ENCODE data around the gene SVOP. TPM values are rescaled to one million over a fixed set of nuclear protein-coding genes. Genes with fewer than 3 reads are reported as not detected.

Gene SVOP
- total and polyA plus RNA-seq, 2 of the 4 experiments (the other 2 are of a cell fraction), result not detected

DNA sequence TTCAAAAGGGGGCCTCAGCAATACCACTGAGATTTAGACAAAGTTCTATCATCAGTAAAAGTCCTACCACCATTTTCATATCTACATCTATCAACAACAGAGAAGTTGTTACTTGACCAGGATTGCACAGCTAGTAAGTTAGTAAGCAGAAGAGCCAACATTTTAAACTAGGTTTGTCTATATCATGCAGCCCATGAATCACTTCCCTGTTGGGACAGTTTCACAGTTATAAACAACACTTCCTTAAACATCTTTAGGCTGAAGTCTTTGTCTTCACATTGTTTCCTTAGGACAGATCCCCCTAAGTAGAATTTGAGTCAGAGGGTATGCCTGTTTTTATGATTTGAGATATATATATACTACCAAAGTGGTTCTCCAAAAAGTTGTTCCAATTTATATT, 72.5 kb downstream of the SVOP start:
- dilution Hi-C loops (cut with HindIII; ENCODE audit: low sequenced_read_pairs, unreplicated experiment), result no loop called here
- ATAC-seq (ENCODE audit: low read depth), result no peak

More for the DNA sequence above, 72.5 kb downstream of the SVOP start:
- peaks cover 4% of the 10 kb centered on the region for H3K27me3 ChIP-seq (ENCODE audit: control insufficient read depth, insufficient read depth, low read length)
- no peak overlapping the region for H4K8ac ChIP-seq (ENCODE audit: low read depth in 2 of 2, low read length in 2 of 2)
- no peak overlapping the region for H3K9ac ChIP-seq (ENCODE audit: low read depth, low read length)
- H3K36me3 ChIP-seq (ENCODE audit: control insufficient read depth, insufficient read depth, low read length), result no peaks in the 10 kb centered on the region
- no peak for DNase-seq
- H2BK120ac ChIP-seq (ENCODE audit: low read depth, low read length), result no peak overlapping the region
- no peak overlapping the region for H3K56ac ChIP-seq (ENCODE audit: extremely low read depth, insufficient read depth, low read length)
- no peak overlapping the region for H3K4ac ChIP-seq (ENCODE audit: low read depth, low read length)
- no peaks in the 10 kb centered on the region for H4K20me1 ChIP-seq (ENCODE audit: insufficient read depth, low read length)
- H3K14ac ChIP-seq (replicated peaks; ENCODE audit: low read depth, low read length), result no peak overlapping the region
- H2AK9ac ChIP-seq (replicated peaks; ENCODE audit: low read depth, low read length, poor library complexity), result no peak overlapping the region
- intact Hi-C loops (cut with micrococcal nuclease) (no loop called here), in situ Hi-C loops (cut with MboI; ENCODE audit: low sequenced_read_pairs) (no loop called here)
- H3K27ac ChIP-seq (ENCODE audit: insufficient read depth, low read length), result no peak overlapping the region
- no peak overlapping the region for H2BK20ac ChIP-seq (ENCODE audit: low read depth, low read length)
- H4K5ac ChIP-seq (ENCODE audit: low read depth, low read length), result no peak overlapping the region
- H2BK5ac ChIP-seq (ENCODE audit: low read depth, low read length, poor library complexity, severe bottlenecking), result no peak overlapping the region
- H3K9me1 ChIP-seq (ENCODE audit: insufficient read depth, low read length), result no peaks in the 10 kb centered on the region; the same call in 1 of the 2 replicates
- CTCF ChIA-PET, result interaction anchor here (2.2 kb wide), 1 partner anchor 145 kb away, joined by 11 read pairs; no protein-coding TSS in a partner anchor
- POLR2A ChIA-PET (ENCODE audit: unreplicated experiment), result no interaction called here
- no peak overlapping the region for H3K4me2 ChIP-seq (ENCODE audit: low read depth, low read length)
- no peak overlapping the region for H3K4me3 ChIP-seq (ENCODE audit: insufficient read depth, low read depth, low read length)
- H2BK15ac ChIP-seq (ENCODE audit: low read depth, low read length), result no peak overlapping the region
- no peak overlapping the region for H3K18ac ChIP-seq (ENCODE audit: low read depth, low read length)
- H2AFZ ChIP-seq (replicated peaks; ENCODE audit: low read length, poor library complexity), result no peak overlapping the region
- no peak overlapping the region for H4K91ac ChIP-seq (ENCODE audit: insufficient read depth, low read depth, low read length)
- H2AK5ac ChIP-seq (ENCODE audit: low read depth, low read length), result no peak overlapping the region
- BruUV-seq (replicated peaks), result no TSS peak
- no peak overlapping the region for H3K23ac ChIP-seq (ENCODE audit: low read depth, low read length)
- TF ChIP-seq RFX5 (IDR thresholded peaks at IDR 0.05; ENCODE audit: low read depth, low read length) (no peak), CHD1 (IDR thresholded peaks at IDR 0.05; ENCODE audit: low read depth, low read length) (no peak)
- H3K79me1 ChIP-seq (ENCODE audit: low read depth in 1 of 2, low read length in 2 of 2), result no peaks in the 10 kb centered on the region
- 0 out of 2 replicates have a peak, but pooled peaks cover 1% of the 10 kb centered on the region for H3K4me1 ChIP-seq (ENCODE audit: control insufficient read depth, insufficient read depth, low read length)
- peaks cover 4% of the 10 kb centered on the region; the same call in 1 of the 2 replicates for H3K9me3 ChIP-seq (ENCODE audit: control insufficient read depth, insufficient read depth, low read length)
